ELR (cell line): ENCODE data around the gene ANKRD28.
A peak's percentile ranks its signal among the peaks of the same experiment; 100 is the strongest.
"Not testable (repeated sequence)": the region's sequence is repeated elsewhere in the genome, so short reads cannot be mapped to it uniquely, and the experiment has no call there.

Experiments
- DNase-seq: peaks from one replicate; pipeline ENCODE4 v3.0.0-alpha.2; 2015; ENCODE audit warnings: low read depth

The ANKRD28 gene

GRCh38 chr3:15634671-15635070, 163.1 kb downstream of the ANKRD28 start:
- no peak for DNase-seq

GRCh38 chr3:15633766-15634598, 163.8 kb downstream of the ANKRD28 start:
- peak; percentile 42 for DNase-seq

- DNase-seq = no peak
These were observed 164.6 kb downstream of the ANKRD28 start for GRCh38 chr3:15633159-15633558.

GRCh38 chr3:15632212-15632580, 165.6 kb downstream of the ANKRD28 start:
- DNase-seq = no peak

GRCh38 chr3:15631426-15632211, 166.2 kb downstream of the ANKRD28 start:
- DNase-seq = no peak

- DNase-seq = peak; percentile 90
These were observed 167.0 kb downstream of the ANKRD28 start for GRCh38 chr3:15630646-15631350.

GRCh38 chr3:15629860-15630597, 167.8 kb downstream of the ANKRD28 start:
- DNase-seq = peak; percentile 91

- peak; percentile 49 for DNase-seq
These were observed 168.8 kb downstream of the ANKRD28 start for GRCh38 chr3:15628967-15629366.

GRCh38 chr3:15623535-15624440, 174.0 kb downstream of the ANKRD28 start:
- no peak for DNase-seq

GRCh38 chr3:15619659-15620464, 177.9 kb downstream of the ANKRD28 start:
- DNase-seq = not testable (repeated sequence)
